K562 (cell line): ENCODE data around the gene LAP3. TPM values are rescaled to one million over a fixed set of nuclear protein-coding genes. Genes with fewer than 3 reads are reported as not detected.

Experiments used
- ATAC-seq: fragments of 200-7000 bp; cut with Tn5 transposase; 3 replicates; pipeline ENCODE4 v1.9.1; 2020; ENCODE audit warnings: moderate library complexity
- BruUV-seq: library from RNA; stranded (reverse); fragments of 400-500 nt; replicated peaks from 2 replicates; lab custom pipeline; 2021; lab: Mats Ljungman, UMichigan
- CTCF ChIA-PET: fragments of 300-600 bp; formaldehyde crosslinking; extraction: SDS; loops from one replicate; lab custom pipeline; 2021; ENCODE audit warnings: low intra/inter-chr PET ratio; lab: Yijun Ruan, JAX
- POLR2A ChIA-PET: fragments of 300-600, 350-650 bp; sonication (Branson Sonifier 250); formaldehyde crosslinking; extraction: SDS; loops from one replicate; lab custom pipeline; 2021; ENCODE audit warnings: antibody characterized with exemption, inconsistent platforms; lab: Yijun Ruan, JAX
- DNase-seq, 4 experiments: peaks; one replicate each; pipeline versions ENCODE4 v3.0.0 to v3.0.0-alpha.2; 2011 to 2018; ENCODE audit warnings: low spot score in 3 of 4, mixed read lengths in 3 of 4; ENCODE audit errors: extremely low read depth in 1 of 4
- FAIRE-seq: peaks from 2 replicates; lab custom pipeline; 2011; peaks lifted over from hg19 to GRCh38; lab: Jason Lieb, UNC
- H2AFZ ChIP-seq: 2 replicates; pipeline ENCODE4 v1.6.0; 2011; ENCODE audit warnings: low read depth, low read length, control low read depth, inconsistent platforms
- H3K27ac ChIP-seq: fragments of 200-600 bp; 3 replicates; pipeline ENCODE4 v1.8.0; 2011; ENCODE audit warnings: low read depth, mild to moderate bottlenecking, control low read depth, inconsistent platforms, low read length, moderate library complexity, mixed read lengths; ENCODE audit errors: extremely low read depth
- H3K27me3 ChIP-seq, 2 experiments: fragments of 300-600 bp in 1 of 2; 2 replicates in 1 of 2; 3 replicates in 1 of 2; pipeline versions ENCODE4 v1.6.0 to v1.8.0; 2011; ENCODE audit warnings: inconsistent platforms in 2 of 2, low read length in 2 of 2, mild to moderate bottlenecking in 1 of 2, mixed read lengths in 1 of 2, moderate library complexity in 1 of 2; ENCODE audit not compliant: control insufficient read depth in 2 of 2, insufficient read depth in 2 of 2
- H3K36me3 ChIP-seq: fragments of 300-600 bp; 3 replicates; pipeline ENCODE4 v1.8.0; 2011; ENCODE audit warnings: mild to moderate bottlenecking, low read length, inconsistent platforms; ENCODE audit not compliant: control insufficient read depth, insufficient read depth
- H3K4me1 ChIP-seq, 2 experiments: fragments of 200-600 bp in 1 of 2; replicated peaks in 1 of 2; 2 replicates in 1 of 2; 3 replicates in 1 of 2; pipeline versions ENCODE4 v1.5.1 to v1.8.0; 2011; ENCODE audit warnings: inconsistent platforms in 2 of 2, low read length in 2 of 2, mild to moderate bottlenecking in 1 of 2, mixed read lengths in 1 of 2, moderate library complexity in 1 of 2; ENCODE audit not compliant: control insufficient read depth in 2 of 2, insufficient read depth in 2 of 2
- H3K4me2 ChIP-seq: 2 replicates; pipeline ENCODE4 v1.6.1; 2011; ENCODE audit warnings: low read length, control low read depth, inconsistent platforms, mixed read lengths; ENCODE audit not compliant: insufficient read depth
- H3K4me3 ChIP-seq: fragments of 200-600 bp; sonication (generic), shearing (Covaris generic); 2 replicates; pipeline ENCODE4 v1.5.1; 2016; ENCODE audit warnings: control low read depth, inconsistent platforms
- H3K79me2 ChIP-seq: fragments of 200-600 bp; 3 replicates; pipeline ENCODE4 v1.8.0; 2011; ENCODE audit warnings: low read length, inconsistent platforms; ENCODE audit not compliant: control insufficient read depth, insufficient read depth
- H3K9ac ChIP-seq, 2 experiments: 2 replicates each; pipeline versions ENCODE4 v1.6.0 to v1.6.1; 2011; ENCODE audit warnings: low read depth in 2 of 2, low read length in 2 of 2, control low read depth in 1 of 2, inconsistent platforms in 1 of 2, mild to moderate bottlenecking in 1 of 2, mixed read lengths in 1 of 2; ENCODE audit not compliant: insufficient read depth in 1 of 2
- H3K9me1 ChIP-seq: one replicate; pipeline ENCODE4 v1.6.0; 2011; ENCODE audit warnings: inconsistent platforms, mild to moderate bottlenecking, low read length, moderate library complexity; ENCODE audit not compliant: control insufficient read depth, insufficient read depth
- H3K9me3 ChIP-seq: replicated peaks from 2 replicates; pipeline ENCODE4 v1.5.1; 2011; ENCODE audit warnings: low read depth, low read length, inconsistent platforms; ENCODE audit not compliant: control insufficient read depth, insufficient read depth
- H4K20me1 ChIP-seq: replicated peaks from 2 replicates; pipeline ENCODE4 v1.6.1; 2011; ENCODE audit warnings: low read length, inconsistent platforms, mixed read lengths; ENCODE audit not compliant: control insufficient read depth, insufficient read depth
- CTBP1 ChIP-seq: fragments of 450-650 bp; IDR thresholded peaks from 2 replicates; pipeline ENCODE4 v1.6.1; 2016; ENCODE audit warnings: borderline replicate concordance
- HBP1 ChIP-seq: fragments of 450-650 bp; formaldehyde crosslinking; IDR thresholded peaks from 2 replicates; pipeline ENCODE4 v1.4.0; 2022; ENCODE audit warnings: missing genetic modification characterization
- IRF1 ChIP-seq: sonication (generic); formaldehyde crosslinking; IDR thresholded peaks from 2 replicates; pipeline ENCODE4 v1.8.0; 2022; ENCODE audit warnings: missing genetic modification reagents, mild to moderate bottlenecking, borderline replicate concordance
- MYC ChIP-seq, 2 experiments: fragments of 250-450 bp in 1 of 2; sonication (Bioruptor Pico) in 1 of 2; IDR thresholded peaks; 2 replicates each; pipeline versions ENCODE4 v1.5.1 to v1.6.1; 2012 to 2021; ENCODE audit warnings: low read depth in 2 of 2, borderline replicate concordance in 1 of 2, improper control_type of control experiment in 1 of 2, low read length in 1 of 2, mild to moderate bottlenecking in 1 of 2, moderate library complexity in 1 of 2
- RREB1 ChIP-seq: fragments of 250-450 bp; sonication (Bioruptor Pico); IDR thresholded peaks from 2 replicates; pipeline ENCODE4 v1.4.0; 2020
- STAG1 ChIP-seq: sonication (generic); formaldehyde crosslinking; IDR thresholded peaks from 2 replicates; pipeline ENCODE4 v1.5.0; 2020; ENCODE audit warnings: missing genetic modification reagents, borderline replicate concordance
- UBTF ChIP-seq, 2 experiments: IDR thresholded peaks; 2 replicates each; pipeline ENCODE4 v1.6.1; 2012; ENCODE audit warnings: improper control_type of control experiment in 2 of 2, low read depth in 2 of 2, low read length in 2 of 2, borderline replicate concordance in 1 of 2
- ZEB2 ChIP-seq: fragments of 450-650 bp; IDR thresholded peaks from 2 replicates; pipeline ENCODE4 v1.6.1; 2016
- WGBS: fragments of 100-300 bp; shearing (Covaris generic); methylation state at CpG from one replicate; pipeline ENCODE4 v1.1.6; 2016; ENCODE audit warnings: low coverage, mixed read lengths; ENCODE audit not compliant: insufficient coverage; ENCODE audit errors: missing lambda C conversion rate; 5-methylcytosine and 5-hydroxymethylcytosine counted together
- in situ Hi-C: fragments of 300-500 bp; cut with MboI; formaldehyde crosslinking; loops from 4 replicates; pipeline ENCODE4 v1.15.0; 2018; ENCODE audit warnings: inconsistent platforms, mixed read lengths
- intact Hi-C: fragments of 100-400 bp; cut with micrococcal nuclease; formaldehyde crosslinking; loops from 2 replicates; pipeline ENCODE4 v1.14.2; 2022
- polyA plus RNA-seq, 8 experiments: library from polyadenylated mRNA; depleted of rRNA in 4 of 8; stranded (reverse) in 5 of 8; unstranded in 3 of 8; fragments of >200 nt; fragmentation: Nextera tagmentation in 2 of 8; fragmentation: Illumina TruSeq in 1 of 8; extraction: Ambion mirVana in 2 of 8; extraction: Trizol in 1 of 8; gene quantifications; 2 replicates each; pipeline versions ENCODE4 v1.2.1 to v1.2.3, GENCODE V29; 2011 to 2014; ENCODE audit warnings: inconsistent platforms in 1 of 8, missing spikeins in 1 of 8
- total RNA-seq, 7 experiments: library from RNA; depleted of rRNA in 6 of 7; stranded (reverse); fragments of >200 nt in 6 of 7; fragmentation: Illumina TruSeq in 2 of 7; extraction: Trizol in 2 of 7; gene quantifications; 2 replicates each; pipeline versions ENCODE4 v1.2.1 to v1.2.3, GENCODE V29; 2011 to 2021; ENCODE audit warnings: low replicate concordance in 1 of 7

The LAP3 gene
- total and polyA plus RNA-seq, 9 of the 15 experiments (the other 6 are each of a cell fraction or from before 2014, with no cell fraction given): 82.3 to 170 (median 107) TPM

GRCh38 chr4:17577665-17578481, 875 bp downstream of the LAP3 start:
- ChIA-PET CTCF (no interaction called here), POLR2A (interaction anchor here (0.6 to 1.3 kb wide), 6 partner anchors 9 to 293 kb away, joined by 3 to 6 read pairs (median 3); no protein-coding TSS in a partner anchor)
- Histone ChIP-seq H3K4me2 (peak overlapping the region; percentile 86), H3K9me1 (no peaks in the 10 kb centered on the region), H3K9ac (peak overlapping the region; percentile 84 to 95), H3K9me3 (no peaks in the 10 kb centered on the region), H3K4me3 (peak overlapping the region; percentile 94), H3K36me3 (peaks cover 36% of the 10 kb centered on the region), H2AFZ (peak overlapping the region; percentile 96), H4K20me1 (no peaks in the 10 kb centered on the region), H3K27ac (peak overlapping the region; percentile 85), H3K79me2 (peaks cover 24% of the 10 kb centered on the region), H3K4me1 (peaks cover 6 to 10% of the 10 kb centered on the region in 2 experiments; a peak in 3 of 5 replicates), H3K27me3 (no peaks in the 10 kb centered on the region)
- ATAC-seq: peak; percentile 65
- whole genome bisulfite sequencing: under 1% methylated on average over 33 of the region's 33 CpGs
- no peak for FAIRE-seq
- intact Hi-C loops: loop anchor here (1.0 to 2.0 kb wide), 2 partner anchors 36 to 65 kb away; partner anchors contain the start of genes MED28 and QDPR
- in situ Hi-C loops: no loop called here
- DNase-seq: peak in 2 of 4 experiments; percentile 47 to 63
- TSS peak; percentile 66 for BruUV-seq
- TF ChIP-seq ZEB2: no peak
- peak; percentile 12 to 24; a peak in 2 of 4 replicates for TF ChIP-seq UBTF (IDR thresholded peaks at IDR 0.05; ENCODE audit: borderline replicate concordance in 1 of 2, low read depth in 2 of 2, low read length in 2 of 2)
- TF ChIP-seq IRF1 (CRISPR knock-in tag): no peak
- peak; percentile 34; the same call in 1 of the 2 replicates for TF ChIP-seq CTBP1
- TF ChIP-seq STAG1 (CRISPR knock-in tag): no peak
- TF ChIP-seq MYC (IDR thresholded peaks at IDR 0.05; ENCODE audit: low read depth, low read length): no peak; the same call in 1 of the 2 replicates
- TF ChIP-seq MYC (CRISPR knock-in tag; IDR thresholded peaks at IDR 0.05; ENCODE audit: borderline replicate concordance, low read depth): peak; percentile 66; the same call in 1 of the 2 replicates
- TF ChIP-seq RREB1: no peak
- TF ChIP-seq HBP1 (CRISPR knock-in tag): peak; percentile 27; the same call in 1 of the 2 replicates
